ENCODE measurements around the gene TSPAN9. TPM values are rescaled to one million over a fixed set of nuclear protein-coding genes. Genes with fewer than 3 reads are reported as not detected.

Gene TSPAN9
- total RNA-seq, 1 donor from 2014 or later, result 23.8 TPM

DNA sequence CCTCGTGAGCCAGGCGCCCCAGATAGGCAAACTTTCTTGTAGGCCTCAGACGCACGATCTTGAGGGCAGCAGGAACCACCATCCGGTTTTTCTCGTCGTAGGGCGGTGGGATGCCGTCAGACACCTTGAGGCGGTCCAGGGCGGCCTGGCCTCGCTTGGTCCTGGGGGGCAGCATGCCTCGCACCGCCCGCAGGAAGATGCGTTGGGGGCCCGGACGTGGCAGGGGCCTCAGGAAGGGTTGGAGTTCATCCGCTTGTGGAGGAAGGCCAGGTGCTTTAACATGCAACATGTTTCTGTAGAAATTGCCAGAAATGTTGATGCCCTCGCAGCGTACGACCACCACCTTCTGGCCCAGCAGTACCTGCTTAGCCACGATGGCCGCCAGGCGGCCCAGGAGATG, 5.5 kb upstream of the TSPAN9 start:
- no peak overlapping the region for H3K27ac Mint-ChIP-seq (ENCODE audit: unreplicated experiment)
- H3K9me3 Mint-ChIP-seq, result no peaks in the 10 kb centered on the region
- H3K36me3 Mint-ChIP-seq (ENCODE audit: low read depth), result no peaks in the 10 kb centered on the region
- TF ChIP-seq, protein P1, sequence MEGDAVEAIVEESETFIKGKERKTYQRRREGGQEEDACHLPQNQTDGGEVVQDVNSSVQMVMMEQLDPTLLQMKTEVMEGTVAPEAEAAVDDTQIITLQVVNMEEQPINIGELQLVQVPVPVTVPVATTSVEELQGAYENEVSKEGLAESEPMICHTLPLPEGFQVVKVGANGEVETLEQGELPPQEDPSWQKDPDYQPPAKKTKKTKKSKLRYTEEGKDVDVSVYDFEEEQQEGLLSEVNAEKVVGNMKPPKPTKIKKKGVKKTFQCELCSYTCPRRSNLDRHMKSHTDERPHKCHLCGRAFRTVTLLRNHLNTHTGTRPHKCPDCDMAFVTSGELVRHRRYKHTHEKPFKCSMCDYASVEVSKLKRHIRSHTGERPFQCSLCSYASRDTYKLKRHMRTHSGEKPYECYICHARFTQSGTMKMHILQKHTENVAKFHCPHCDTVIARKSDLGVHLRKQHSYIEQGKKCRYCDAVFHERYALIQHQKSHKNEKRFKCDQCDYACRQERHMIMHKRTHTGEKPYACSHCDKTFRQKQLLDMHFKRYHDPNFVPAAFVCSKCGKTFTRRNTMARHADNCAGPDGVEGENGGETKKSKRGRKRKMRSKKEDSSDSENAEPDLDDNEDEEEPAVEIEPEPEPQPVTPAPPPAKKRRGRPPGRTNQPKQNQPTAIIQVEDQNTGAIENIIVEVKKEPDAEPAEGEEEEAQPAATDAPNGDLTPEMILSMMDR (conservative IDR thresholded peaks at IDR 0.05), result no peak
- H3K4me3 Mint-ChIP-seq, result no peak overlapping the region
- no peak for DNase-seq (ENCODE audit: low read depth, low spot score)
- H3K27me3 Mint-ChIP-seq (ENCODE audit: low read depth), result peaks cover 11% of the 10 kb centered on the region
- peaks cover 17% of the 10 kb centered on the region for H3K4me1 Mint-ChIP-seq

DNA sequence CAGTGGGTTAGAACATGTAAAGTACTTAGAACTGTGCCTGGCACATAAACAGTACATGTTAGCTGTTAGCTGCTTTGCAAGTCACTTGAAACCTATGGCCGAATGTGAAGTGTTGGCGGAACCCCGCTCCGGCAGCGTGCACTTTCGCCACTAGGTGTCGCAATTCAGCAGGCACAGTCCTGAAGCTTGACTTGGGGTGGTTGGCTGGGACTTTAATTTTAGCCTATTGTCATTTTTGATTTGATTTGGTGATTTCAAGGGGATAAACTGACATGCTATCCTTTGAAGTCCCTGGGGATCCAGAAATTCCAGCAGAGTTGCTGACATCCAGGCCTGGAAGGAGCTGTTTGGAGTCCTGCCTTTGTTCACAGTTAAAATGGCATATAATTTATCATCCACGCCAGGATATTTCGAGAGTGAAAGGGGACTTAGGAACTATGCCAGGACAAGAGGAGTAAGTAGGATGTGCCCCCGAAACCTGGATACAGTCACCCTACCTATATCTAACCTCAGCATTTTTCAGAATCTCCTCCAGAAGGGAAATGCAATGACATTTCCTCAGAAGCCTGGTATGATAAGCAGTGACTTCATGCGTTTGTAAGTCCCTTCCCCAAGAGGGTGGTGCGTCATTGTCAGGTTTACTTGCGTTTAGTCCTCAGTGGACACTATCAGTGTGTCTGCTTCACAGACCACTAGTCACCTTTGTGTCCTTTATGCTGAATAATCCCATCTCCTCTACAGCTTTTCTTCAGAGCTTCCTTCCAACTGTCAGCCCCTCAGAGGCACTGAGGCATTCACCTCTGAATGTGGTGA, 3.5 kb upstream of the TSPAN9 start:
- Mint-ChIP-seq H3K27me3 (ENCODE audit: low read depth) (peaks cover 14% of the 10 kb centered on the region), H3K9me3 (no peaks in the 10 kb centered on the region), H3K27ac (ENCODE audit: unreplicated experiment) (no peak overlapping the region), H3K4me1 (peaks cover 26% of the 10 kb centered on the region), H3K36me3 (ENCODE audit: low read depth) (no peaks in the 10 kb centered on the region), H3K4me3 (peak overlapping the region; percentile 85)
- peak; percentile 94 for DNase-seq (ENCODE audit: low read depth, low spot score)
- TF ChIP-seq, protein P1 (conservative IDR thresholded peaks at IDR 0.05), result peak; percentile 100

DNA sequence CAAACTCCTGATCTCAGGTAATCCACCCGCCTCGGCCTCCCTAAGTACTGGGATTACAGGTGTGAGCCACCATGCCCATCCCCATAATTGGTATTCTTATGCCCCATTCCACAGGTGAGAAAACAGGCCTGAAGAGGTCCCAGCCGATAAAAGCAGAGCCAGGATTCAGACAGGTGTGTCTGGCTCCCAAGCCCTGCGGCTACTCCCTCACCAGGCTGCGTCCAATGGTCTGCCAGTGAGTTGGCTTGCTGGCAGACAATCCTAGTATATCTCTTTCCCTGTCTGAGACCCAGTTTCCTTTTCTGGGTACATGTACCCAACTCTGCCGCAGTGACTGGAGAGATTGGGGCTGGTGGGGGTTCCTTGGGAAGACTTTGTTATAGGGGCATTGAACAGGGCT, 1.9 kb upstream of the TSPAN9 start:
- Mint-ChIP-seq H3K36me3 (ENCODE audit: low read depth) (no peaks in the 10 kb centered on the region), H3K27ac (ENCODE audit: unreplicated experiment) (no peak overlapping the region), H3K4me3 (peak overlapping the region; percentile 76), H3K27me3 (ENCODE audit: low read depth) (peaks cover 14% of the 10 kb centered on the region), H3K4me1 (peaks cover 26% of the 10 kb centered on the region), H3K9me3 (no peaks in the 10 kb centered on the region)
- TF ChIP-seq, protein P1 (conservative IDR thresholded peaks at IDR 0.05), result no peak
- no peak for DNase-seq (ENCODE audit: low read depth, low spot score)

DNA sequence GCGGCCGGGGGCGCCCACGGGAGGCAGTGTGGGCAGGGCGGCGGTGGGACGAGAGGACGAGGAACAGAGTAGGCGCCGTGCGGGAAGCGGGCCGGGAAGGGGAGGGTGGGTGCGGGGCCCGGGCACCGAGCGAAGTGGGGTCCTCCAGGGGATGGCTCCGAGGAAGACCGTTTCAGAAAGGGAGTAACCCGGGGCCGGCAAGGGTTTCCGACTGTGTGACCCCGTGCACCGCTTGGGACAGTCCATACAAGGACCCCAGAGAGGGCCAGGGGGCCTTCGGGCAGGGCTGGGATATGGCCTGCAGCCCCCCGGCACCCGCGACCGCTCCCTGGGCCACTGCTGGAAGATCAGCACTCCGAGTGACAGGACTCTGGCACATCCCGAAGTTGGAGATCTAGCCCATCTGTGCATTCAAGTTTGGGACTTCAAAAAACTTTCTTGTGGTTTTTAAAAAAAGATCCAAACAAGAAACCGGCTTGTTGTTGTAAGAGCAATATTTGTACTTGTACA, 448 bp downstream of the TSPAN9 start:
- Mint-ChIP-seq H3K27ac (ENCODE audit: unreplicated experiment) (no peak overlapping the region), H3K36me3 (ENCODE audit: low read depth) (no peaks in the 10 kb centered on the region), H3K27me3 (ENCODE audit: low read depth) (peaks cover 14% of the 10 kb centered on the region), H3K4me3 (peak overlapping the region; percentile 88), H3K9me3 (no peaks in the 10 kb centered on the region), H3K4me1 (peaks cover 29% of the 10 kb centered on the region)
- peak; percentile 18 for DNase-seq (ENCODE audit: low read depth, low spot score)
- TF ChIP-seq, protein P1 (conservative IDR thresholded peaks at IDR 0.05), result no peak

DNA sequence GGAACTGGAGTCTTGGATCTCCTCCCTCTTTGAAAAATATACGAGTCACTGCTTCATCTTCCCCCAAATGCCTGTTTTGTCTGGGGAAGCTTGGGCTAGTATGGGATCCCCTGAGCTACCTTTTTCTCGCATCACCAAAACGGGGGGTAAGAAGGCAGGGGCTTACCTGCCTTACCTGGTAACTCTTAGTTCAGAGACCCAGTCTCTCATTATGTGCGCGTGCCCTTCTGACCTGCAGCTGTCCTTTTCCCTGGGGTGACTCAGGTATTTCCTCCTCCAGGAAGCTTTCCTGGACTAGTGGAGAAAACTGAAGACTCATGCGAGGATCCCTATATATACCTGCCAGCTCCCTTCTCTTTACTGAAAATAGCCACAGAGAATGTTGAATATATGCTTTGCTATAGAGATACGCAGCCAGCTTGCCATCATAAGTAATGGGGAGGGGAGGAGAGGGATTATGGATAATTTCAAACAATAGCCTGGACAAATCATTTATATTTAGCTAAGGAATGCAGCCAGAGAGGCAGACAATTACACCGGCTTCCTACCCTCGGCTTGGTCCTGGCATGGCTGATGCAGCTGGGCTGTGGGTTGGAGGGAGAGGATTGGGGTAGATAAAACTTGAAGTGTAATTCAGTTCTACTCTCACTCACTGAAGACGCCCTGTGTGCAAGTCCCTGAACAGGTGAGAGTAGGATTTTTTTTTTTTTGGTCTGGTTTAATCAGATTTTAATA, 1.1 kb downstream of the TSPAN9 start:
- H3K27ac Mint-ChIP-seq (ENCODE audit: unreplicated experiment), result no peak overlapping the region
- H3K9me3 Mint-ChIP-seq, result no peaks in the 10 kb centered on the region
- peaks cover 27% of the 10 kb centered on the region for H3K4me1 Mint-ChIP-seq
- H3K4me3 Mint-ChIP-seq, result peak overlapping the region; percentile 88
- TF ChIP-seq, protein P1 (conservative IDR thresholded peaks at IDR 0.05), result no peak
- peaks cover 14% of the 10 kb centered on the region for H3K27me3 Mint-ChIP-seq (ENCODE audit: low read depth)
- no peak for DNase-seq (ENCODE audit: low read depth, low spot score)
- no peaks in the 10 kb centered on the region for H3K36me3 Mint-ChIP-seq (ENCODE audit: low read depth)

Data from neural crest cell (in vitro differentiated cells).